ENCODE results near the gene TNS4.

- TF ChIP-seq CTCF (conservative IDR thresholded peaks at IDR 0.05) (no peak), ZFX (IDR thresholded peaks at IDR 0.05) (no peak)
These were observed 21.0 kb upstream of the TNS4 start for GRCh38 chr17:40522250-40522960.
